Spleen (tissue), 7 donors: ENCODE results near the gene MX2.

Source experiments
- CTCF ChIP-seq, 11 experiments: fragments of 200-600 bp in 7 of 11; fragments of 450-650 bp in 4 of 11; sonication (generic) in 4 of 11; IDR thresholded peaks in 8 of 11; conservative IDR thresholded peaks in 3 of 11; 1 replicate in 7 of 11; 2 replicates in 4 of 11; pipeline versions ENCODE4 v1.4.0 to v1.8.0; 2016 to 2021; ENCODE audit warnings: antibody characterized with exemption in 11 of 11, inconsistent platforms in 4 of 11, mild to moderate bottlenecking in 1 of 11
- POLR2A ChIP-seq, 3 donors: fragments of 450-650 bp; IDR thresholded peaks; one replicate each; pipeline ENCODE4 v1.5.1; 2017; ENCODE audit warnings: antibody characterized with exemption in 3 of 3, mild to moderate bottlenecking in 1 of 3
- donor health status: DM: no; HTN: no; CAD: no; lungs with moderate emphysema.
- donor health status: DM: no; HTN: no; CAD: no.
- donor health status: DM: no; HTN: no; CAD: no.

GRCh38 chr21:41410361-41410760, 48.5 kb downstream of the MX2 start:
- TF ChIP-seq CTCF (IDR thresholded peaks at IDR 0.05 in 8 of 11, conservative IDR thresholded peaks at IDR 0.05 in 3 of 11) = no peak
- no peak for TF ChIP-seq POLR2A (IDR thresholded peaks at IDR 0.05)
